H9 (cell line): ENCODE data around the gene CDH4. TPM values are rescaled to one million over a fixed set of nuclear protein-coding genes. Genes with fewer than 3 reads are reported as not detected.

Source experiments
- DNase-seq: peaks from one replicate; pipeline ENCODE4 v3.0.0-alpha.2; 2017
- H2AFZ ChIP-seq: one replicate; pipeline ENCODE4 v1.6.1; 2013; ENCODE audit warnings: mild to moderate bottlenecking, low read length, control low read depth, moderate library complexity
- H2AK5ac ChIP-seq: 2 replicates; pipeline ENCODE4 v1.6.1; 2013; ENCODE audit warnings: low read length, control low read depth, mixed read lengths; ENCODE audit not compliant: insufficient read length
- H2BK120ac ChIP-seq: one replicate; pipeline ENCODE4 v1.6.1; 2013; ENCODE audit warnings: low read depth, mild to moderate bottlenecking, low read length, control low read depth, inconsistent platforms; ENCODE audit not compliant: poor library complexity, severe bottlenecking
- H2BK12ac ChIP-seq: 2 replicates; pipeline ENCODE4 v1.6.1; 2013; ENCODE audit warnings: low read length, control low read depth, mixed read lengths, low read depth; ENCODE audit not compliant: insufficient read length
- H2BK15ac ChIP-seq: 2 replicates; pipeline ENCODE4 v1.6.1; 2013; ENCODE audit warnings: low read depth, low read length, control low read depth
- H2BK20ac ChIP-seq: one replicate; pipeline ENCODE4 v1.6.1; 2013; ENCODE audit warnings: low read depth, mild to moderate bottlenecking, low read length, control low read depth, inconsistent platforms; ENCODE audit not compliant: poor library complexity, severe bottlenecking
- H2BK5ac ChIP-seq: 2 replicates; pipeline ENCODE4 v1.6.1; 2013; ENCODE audit warnings: low read length, control low read depth, mixed read lengths; ENCODE audit not compliant: insufficient read length
- H3K14ac ChIP-seq: 2 replicates; pipeline ENCODE4 v1.6.1; 2013; ENCODE audit warnings: low read length, control low read depth; ENCODE audit not compliant: insufficient read depth
- H3K18ac ChIP-seq: 2 replicates; pipeline ENCODE4 v1.6.1; 2013; ENCODE audit warnings: low read depth, mild to moderate bottlenecking, mixed read lengths, low read length, control low read depth; ENCODE audit not compliant: insufficient read length
- H3K23ac ChIP-seq: 2 replicates; pipeline ENCODE4 v1.6.1; 2013; ENCODE audit warnings: low read length, control low read depth, mixed read lengths, low read depth; ENCODE audit not compliant: insufficient read length
- H3K23me2 ChIP-seq: 2 replicates; pipeline ENCODE4 v1.6.1; 2013; ENCODE audit warnings: low read depth, mild to moderate bottlenecking, mixed read lengths, low read length, control low read depth; ENCODE audit not compliant: insufficient read length, poor library complexity, severe bottlenecking
- H3K27ac ChIP-seq: 2 replicates; pipeline ENCODE4 v1.5.1; 2013; ENCODE audit warnings: low read length, control low read depth, mixed read lengths, low read depth; ENCODE audit not compliant: insufficient read length
- H3K27me3 ChIP-seq: 2 replicates; pipeline ENCODE4 v1.6.1; 2013; ENCODE audit warnings: low read length, control low read depth, inconsistent platforms; ENCODE audit not compliant: insufficient read depth
- H3K4ac ChIP-seq: 2 replicates; pipeline ENCODE4 v1.6.1; 2013; ENCODE audit warnings: low read depth, mild to moderate bottlenecking, control low read depth, inconsistent platforms, low read length, moderate library complexity
- H3K4me1 ChIP-seq: 2 replicates; pipeline ENCODE4 v1.6.1; 2013; ENCODE audit warnings: low read length, control low read depth, inconsistent platforms; ENCODE audit not compliant: insufficient read depth
- H3K4me2 ChIP-seq: 2 replicates; pipeline ENCODE4 v1.6.1; 2013; ENCODE audit warnings: low read length, control low read depth, mixed read lengths; ENCODE audit not compliant: insufficient read length, insufficient read depth
- H3K56ac ChIP-seq: 2 replicates; pipeline ENCODE4 v1.6.1; 2013; ENCODE audit warnings: low read depth, mild to moderate bottlenecking, mixed read lengths, low read length, control low read depth; ENCODE audit not compliant: insufficient read length
- H3K79me1 ChIP-seq: 2 replicates; pipeline ENCODE4 v1.6.1; 2013; ENCODE audit warnings: low read depth, mild to moderate bottlenecking, moderate library complexity, low read length, control low read depth, inconsistent platforms; ENCODE audit not compliant: insufficient read depth, poor library complexity, severe bottlenecking
- H3K79me2 ChIP-seq: 2 replicates; pipeline ENCODE4 v1.6.1; 2013; ENCODE audit warnings: low read length, control low read depth, inconsistent platforms; ENCODE audit not compliant: insufficient read depth
- H3K9ac ChIP-seq: 2 replicates; pipeline ENCODE4 v1.6.1; 2013; ENCODE audit warnings: low read length, control low read depth, mixed read lengths; ENCODE audit not compliant: insufficient read length; ENCODE audit errors: extremely low read depth
- H3K9me3 ChIP-seq: one replicate; pipeline ENCODE4 v1.6.1; 2013; ENCODE audit warnings: low read depth, low read length, inconsistent platforms; ENCODE audit not compliant: control insufficient read depth
- H3T11ph ChIP-seq: one replicate; pipeline ENCODE4 v1.6.1; 2013; ENCODE audit warnings: mild to moderate bottlenecking, low read length, control low read depth, inconsistent platforms
- H4K20me1 ChIP-seq: one replicate; pipeline ENCODE4 v1.6.1; 2013; ENCODE audit not compliant: control insufficient read depth, insufficient read length, insufficient read depth
- H4K5ac ChIP-seq: 2 replicates; pipeline ENCODE4 v1.6.1; 2013; ENCODE audit warnings: low read depth, mild to moderate bottlenecking, mixed read lengths, low read length, control low read depth; ENCODE audit not compliant: insufficient read length
- H4K8ac ChIP-seq: replicated peaks from 2 replicates; pipeline ENCODE4 v1.6.1; 2013; ENCODE audit warnings: low read length, control low read depth, mixed read lengths, low read depth; ENCODE audit not compliant: insufficient read length
- H4K91ac ChIP-seq: 2 replicates; pipeline ENCODE4 v1.6.1; 2013; ENCODE audit warnings: low read depth, mild to moderate bottlenecking, moderate library complexity, mixed read lengths, low read length, control low read depth; ENCODE audit not compliant: insufficient read length
- H3K27ac Mint-ChIP-seq, 3 experiments: 2 replicates in 2 of 3; 3 replicates in 1 of 3; pipeline ENCODE4 v1.8.0; 2020 to 2021; ENCODE audit warnings: mixed read lengths in 3 of 3, mild to moderate bottlenecking in 1 of 3, moderate library complexity in 1 of 3
- H3K27me3 Mint-ChIP-seq: 2 replicates; pipeline ENCODE4 v1.8.0; 2021; ENCODE audit warnings: low read depth, mild to moderate bottlenecking, moderate library complexity, mixed read lengths
- H3K36me3 Mint-ChIP-seq, 3 experiments: 2 replicates in 2 of 3; 3 replicates in 1 of 3; pipeline ENCODE4 v1.8.0; 2020 to 2021; ENCODE audit warnings: low read depth in 3 of 3, mixed read lengths in 3 of 3; ENCODE audit not compliant: insufficient read depth in 1 of 3
- H3K4me1 Mint-ChIP-seq, 2 experiments: 2 replicates each; pipeline ENCODE4 v1.8.0; 2020; ENCODE audit warnings: mixed read lengths in 2 of 2
- H3K4me3 Mint-ChIP-seq, 2 experiments: 2 replicates in 1 of 2; 3 replicates in 1 of 2; pipeline ENCODE4 v1.8.0; 2020 to 2021; ENCODE audit warnings: mild to moderate bottlenecking in 2 of 2, mixed read lengths in 2 of 2, moderate library complexity in 1 of 2
- H3K9me3 Mint-ChIP-seq, 2 experiments: 2 replicates in 1 of 2; 3 replicates in 1 of 2; pipeline ENCODE4 v1.8.0; 2020; ENCODE audit warnings: mild to moderate bottlenecking in 2 of 2, mixed read lengths in 2 of 2, moderate library complexity in 1 of 2
- WGBS: extraction: QIAGEN DNeasy Blood & Tissue Kit; methylation state at CpG from one replicate; pipeline ENCODE4 v1.1.7; 2013; ENCODE audit warnings: missing lambda C conversion rate, low lambda C conversion rate, mixed read lengths; ENCODE audit not compliant: insufficient read length; ENCODE audit errors: extremely low coverage; 5-methylcytosine and 5-hydroxymethylcytosine counted together
- total RNA-seq: library from RNA; stranded (reverse); gene quantifications from 2 replicates; pipeline ENCODE4 v1.2.1, GENCODE V29; 2021
- TF ChIP-seq, protein P1 (sequence below): fragments of 200-600 bp; sonication (generic); conservative IDR thresholded peaks from 3 replicates; pipeline ENCODE4 v1.8.0; 2021; ENCODE audit warnings: antibody characterized with exemption, mild to moderate bottlenecking

Gene CDH4
- total RNA-seq, 1 experiment from 2014 or later = 3.0 TPM

DNA sequence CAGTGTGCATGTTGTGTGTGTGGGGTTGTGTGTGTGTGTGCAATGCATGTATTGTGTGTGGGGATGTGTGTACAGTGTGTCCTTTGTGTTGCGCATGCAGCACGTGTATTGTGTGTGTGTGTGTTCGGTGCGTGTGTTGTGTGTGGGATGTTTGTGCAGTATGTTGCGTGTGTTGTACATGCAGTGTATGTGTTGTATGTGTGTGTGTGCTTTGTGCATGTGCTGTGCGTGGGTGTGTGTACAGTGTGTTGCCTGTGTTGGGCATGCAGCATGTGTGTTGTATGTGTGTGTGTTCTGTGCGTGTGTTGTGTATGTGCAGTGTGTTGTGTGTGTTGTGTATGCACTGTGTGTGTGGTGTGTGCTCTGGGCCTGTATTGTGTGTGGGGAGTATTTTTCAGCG is 52.7 kb downstream of the CDH4 start:
- H3K4me3 Mint-ChIP-seq = no peak overlapping the region
- H3K27ac ChIP-seq = no peak overlapping the region
- no peaks in the 10 kb centered on the region for H3K79me1 ChIP-seq
- no peaks in the 10 kb centered on the region for H3K79me2 ChIP-seq
- H3K36me3 Mint-ChIP-seq = no peaks in the 10 kb centered on the region
- no peak overlapping the region for H3K4ac ChIP-seq
- peaks cover 39 to 44% of the 10 kb centered on the region in 2 experiments for H3K4me1 Mint-ChIP-seq
- H3K4me2 ChIP-seq = no peak overlapping the region
- no peaks in the 10 kb centered on the region for H3K27me3 ChIP-seq
- no peaks in the 10 kb centered on the region for H4K20me1 ChIP-seq
- no peak overlapping the region for H3K56ac ChIP-seq
- H4K91ac ChIP-seq = no peak overlapping the region
- H3K18ac ChIP-seq = no peak overlapping the region
- no peak for DNase-seq
- no peak overlapping the region for H2BK120ac ChIP-seq
- no peak overlapping the region for H4K8ac ChIP-seq
- H3K9me3 Mint-ChIP-seq = no peaks in the 10 kb centered on the region
- H3T11ph ChIP-seq = no peak overlapping the region
- no peak overlapping the region for H2BK15ac ChIP-seq
- no peaks in the 10 kb centered on the region for H3K9me3 ChIP-seq
- 100% methylated on average over 4 of the region's 8 CpGs for WGBS
- H3K27me3 Mint-ChIP-seq = peaks cover 10% of the 10 kb centered on the region
- H3K9ac ChIP-seq = no peak overlapping the region
- peak overlapping the region; percentile 1 for H3K23ac ChIP-seq
- H2BK20ac ChIP-seq = no peak overlapping the region
- TF ChIP-seq, protein P1, sequence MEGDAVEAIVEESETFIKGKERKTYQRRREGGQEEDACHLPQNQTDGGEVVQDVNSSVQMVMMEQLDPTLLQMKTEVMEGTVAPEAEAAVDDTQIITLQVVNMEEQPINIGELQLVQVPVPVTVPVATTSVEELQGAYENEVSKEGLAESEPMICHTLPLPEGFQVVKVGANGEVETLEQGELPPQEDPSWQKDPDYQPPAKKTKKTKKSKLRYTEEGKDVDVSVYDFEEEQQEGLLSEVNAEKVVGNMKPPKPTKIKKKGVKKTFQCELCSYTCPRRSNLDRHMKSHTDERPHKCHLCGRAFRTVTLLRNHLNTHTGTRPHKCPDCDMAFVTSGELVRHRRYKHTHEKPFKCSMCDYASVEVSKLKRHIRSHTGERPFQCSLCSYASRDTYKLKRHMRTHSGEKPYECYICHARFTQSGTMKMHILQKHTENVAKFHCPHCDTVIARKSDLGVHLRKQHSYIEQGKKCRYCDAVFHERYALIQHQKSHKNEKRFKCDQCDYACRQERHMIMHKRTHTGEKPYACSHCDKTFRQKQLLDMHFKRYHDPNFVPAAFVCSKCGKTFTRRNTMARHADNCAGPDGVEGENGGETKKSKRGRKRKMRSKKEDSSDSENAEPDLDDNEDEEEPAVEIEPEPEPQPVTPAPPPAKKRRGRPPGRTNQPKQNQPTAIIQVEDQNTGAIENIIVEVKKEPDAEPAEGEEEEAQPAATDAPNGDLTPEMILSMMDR = no peak
- H2AK5ac ChIP-seq = no peak overlapping the region
- no peak overlapping the region for H2AFZ ChIP-seq
- H3K23me2 ChIP-seq = no peaks in the 10 kb centered on the region
- peaks cover 7% of the 10 kb centered on the region; the same call in 1 of the 2 replicates for H3K4me1 ChIP-seq
- H3K27ac Mint-ChIP-seq = no peak overlapping the region
- no peak overlapping the region for H4K5ac ChIP-seq
- H2BK12ac ChIP-seq = no peak overlapping the region
- no peak overlapping the region for H3K14ac ChIP-seq
- no peak overlapping the region for H2BK5ac ChIP-seq
